ENCODE results near the gene GIPC2. TPM values are rescaled to one million over a fixed set of nuclear protein-coding genes. Genes with fewer than 3 reads are reported as not detected.
"Not testable (repeated sequence)": the region's sequence is repeated elsewhere in the genome, so short reads cannot be mapped to it uniquely, and the experiment has no call there.

The GIPC2 gene
- total RNA-seq, 4 donors from 2014 or later: 3.0 to 12.3 (median 6.4) TPM

- TF ChIP-seq POLR2A (IDR thresholded peaks at IDR 0.05) (no peak), CTCF (IDR thresholded peaks at IDR 0.05) (no peak)
- intact Hi-C loops (cut with DNase I; ENCODE audit: low total_unique reads): loop anchor here (10.0 kb wide), 2 partner anchors 139 to 289 kb away; partner anchors contain the start of gene FUBP1
- H3K4me3 ChIP-seq (ENCODE audit: low read depth, poor library complexity, severe bottlenecking): no peak overlapping the region
- WGBS, 2 donors: 36 to 57% methylated on average over 9 of the region's 9 CpGs
- DNase-seq (ENCODE audit: low spot score in 2 of 2): peak in 1 of 2 donors; percentile 52
These were observed 68.5 kb downstream of the GIPC2 start for GRCh38 chr1:78114034-78114956.

GRCh38 chr1:78120485-78120884, 74.7 kb downstream of the GIPC2 start:
- DNase-seq (ENCODE audit: low spot score in 2 of 2); intact Hi-C loops (cut with DNase I; ENCODE audit: low total_unique reads); H3K4me3 ChIP-seq (ENCODE audit: low read depth, poor library complexity, severe bottlenecking): not testable (repeated sequence)
- WGBS, 2 donors: 96 to 97% methylated on average over 6 of the region's 6 CpGs

GRCh38 chr1:78121710-78122109, 75.9 kb downstream of the GIPC2 start:
- WGBS, 2 donors: 77 to 80% methylated on average over 2 of the region's 2 CpGs
- DNase-seq (ENCODE audit: low spot score in 2 of 2): no peak
- intact Hi-C loops (cut with DNase I; ENCODE audit: low total_unique reads): no loop called here
- H3K4me3 ChIP-seq (ENCODE audit: low read depth, poor library complexity, severe bottlenecking): no peak overlapping the region
- TF ChIP-seq POLR2A (IDR thresholded peaks at IDR 0.05) (no peak), CTCF (IDR thresholded peaks at IDR 0.05) (no peak)

- TF ChIP-seq POLR2A (IDR thresholded peaks at IDR 0.05) (no peak), CTCF (IDR thresholded peaks at IDR 0.05) (no peak)
- no peak for DNase-seq (ENCODE audit: low spot score in 2 of 2)
- WGBS, 2 donors: 71 to 77% methylated on average over 5 of the region's 5 CpGs
- H3K4me3 ChIP-seq (ENCODE audit: low read depth, poor library complexity, severe bottlenecking): no peak overlapping the region
- intact Hi-C loops (cut with DNase I; ENCODE audit: low total_unique reads): no loop called here
These were observed 76.6 kb downstream of the GIPC2 start for GRCh38 chr1:78122389-78122788.

- intact Hi-C loops (cut with DNase I; ENCODE audit: low total_unique reads): no loop called here
- DNase-seq (ENCODE audit: low spot score in 2 of 2): no peak
- TF ChIP-seq CTCF (IDR thresholded peaks at IDR 0.05) (no peak), POLR2A (IDR thresholded peaks at IDR 0.05) (no peak)
- no peak overlapping the region for H3K4me3 ChIP-seq (ENCODE audit: low read depth, poor library complexity, severe bottlenecking)
- 62 to 70% methylated on average over 3 of the region's 3 CpGs for WGBS, 2 donors
These were observed 80.7 kb downstream of the GIPC2 start for GRCh38 chr1:78126506-78126905.

GRCh38 chr1:78132174-78132947, 86.6 kb downstream of the GIPC2 start:
- no peak for DNase-seq (ENCODE audit: low spot score in 2 of 2)
- TF ChIP-seq CTCF (IDR thresholded peaks at IDR 0.05) (no peak), POLR2A (IDR thresholded peaks at IDR 0.05) (no peak)
- no peak overlapping the region for H3K4me3 ChIP-seq (ENCODE audit: low read depth, poor library complexity, severe bottlenecking)
- WGBS, 2 donors: 75 to 89% methylated on average over 3 of the region's 3 CpGs
- intact Hi-C loops (cut with DNase I; ENCODE audit: low total_unique reads): loop anchor here (10.0 kb wide), 1 partner anchor 542 kb away; no protein-coding TSS in a partner anchor

Measured in lower leg skin (tissue), 4 donors.